HEK293T (cell line): ENCODE measurements around the gene QPCT.

ENCODE experiments used
- CTCF ChIA-PET: fragments of 350-600 bp; formaldehyde crosslinking; extraction: SDS; loops from one replicate; lab custom pipeline; 2021; ENCODE audit warnings: antibody characterized with exemption, inconsistent platforms; lab: Yijun Ruan, JAX
- POLR2A ChIA-PET: fragments of 350-600 bp; formaldehyde crosslinking; extraction: SDS; loops from one replicate; lab custom pipeline; 2020; ENCODE audit warnings: antibody characterized with exemption, inconsistent platforms; lab: Yijun Ruan, JAX
- DNase-seq: peaks from one replicate; pipeline ENCODE4 v3.0.0; 2012; ENCODE audit warnings: mixed read lengths; ENCODE audit errors: extremely low spot score
- ARNT ChIP-seq: fragments of 450-650 bp; IDR thresholded peaks from 2 replicates; pipeline ENCODE4 v1.6.1; 2017; ENCODE audit warnings: mild to moderate bottlenecking
- BHLHE40 ChIP-seq: fragments of 450-650 bp; IDR thresholded peaks from 2 replicates; pipeline ENCODE4 v1.6.1; 2016; ENCODE audit warnings: mild to moderate bottlenecking, moderate library complexity, borderline replicate concordance
- CTBP1 ChIP-seq: fragments of 450-650 bp; IDR thresholded peaks from 2 replicates; pipeline ENCODE4 v1.6.1; 2016; ENCODE audit warnings: borderline replicate concordance
- ELF4 ChIP-seq: fragments of 450-650 bp; IDR thresholded peaks from 2 replicates; pipeline ENCODE4 v1.6.1; 2017; ENCODE audit warnings: antibody characterized with exemption
- FOXA1 ChIP-seq: fragments of 450-650 bp; IDR thresholded peaks from 2 replicates; pipeline ENCODE4 v1.6.1; 2016; ENCODE audit warnings: mild to moderate bottlenecking
- FOXK2 ChIP-seq: fragments of 450-650 bp; IDR thresholded peaks from 2 replicates; pipeline ENCODE4 v1.6.1; 2016; ENCODE audit warnings: mild to moderate bottlenecking
- FOXM1 ChIP-seq: fragments of 450-650 bp; IDR thresholded peaks from 2 replicates; pipeline ENCODE4 v1.6.1; 2017; ENCODE audit warnings: mild to moderate bottlenecking, borderline replicate concordance
- HDGF ChIP-seq: fragments of 450-650 bp; IDR thresholded peaks from 2 replicates; pipeline ENCODE4 v1.6.1; 2017; ENCODE audit warnings: antibody characterized with exemption, borderline replicate concordance
- L3MBTL2 ChIP-seq: fragments of 450-650 bp; conservative IDR thresholded peaks from 2 replicates; pipeline ENCODE4 v1.6.1; 2016; ENCODE audit warnings: mild to moderate bottlenecking
- LEF1 ChIP-seq: fragments of 450-650 bp; IDR thresholded peaks from 2 replicates; pipeline ENCODE4 v1.6.1; 2017; ENCODE audit warnings: mild to moderate bottlenecking, borderline replicate concordance
- NFRKB ChIP-seq: fragments of 450-650 bp; IDR thresholded peaks from 2 replicates; pipeline ENCODE4 v1.6.1; 2016; ENCODE audit warnings: mild to moderate bottlenecking, moderate library complexity
- PKNOX1 ChIP-seq: fragments of 450-650 bp; IDR thresholded peaks from 2 replicates; pipeline ENCODE4 v1.6.1; 2016
- SP1 ChIP-seq: fragments of 450-650 bp; IDR thresholded peaks from 2 replicates; pipeline ENCODE4 v1.6.1; 2017
- SUZ12 ChIP-seq: fragments of 450-650 bp; IDR thresholded peaks from 2 replicates; pipeline ENCODE4 v1.6.1; 2016; ENCODE audit warnings: mild to moderate bottlenecking
- TARDBP ChIP-seq: fragments of 450-650 bp; IDR thresholded peaks from 2 replicates; pipeline ENCODE4 v1.6.1; 2016
- ZNF384 ChIP-seq: fragments of 450-650 bp; IDR thresholded peaks from 2 replicates; pipeline ENCODE4 v1.6.1; 2016

QPCT gene

GRCh38 chr2:37354531-37354930 lies 10.1 kb downstream of the QPCT start:
- TF ChIP-seq LEF1, result no peak
- no peak for TF ChIP-seq BHLHE40
- TF ChIP-seq FOXA1, result no peak
- TF ChIP-seq SP1, result no peak
- ChIA-PET POLR2A (no interaction called here), CTCF (no interaction called here)
- no peak for DNase-seq

DNA sequence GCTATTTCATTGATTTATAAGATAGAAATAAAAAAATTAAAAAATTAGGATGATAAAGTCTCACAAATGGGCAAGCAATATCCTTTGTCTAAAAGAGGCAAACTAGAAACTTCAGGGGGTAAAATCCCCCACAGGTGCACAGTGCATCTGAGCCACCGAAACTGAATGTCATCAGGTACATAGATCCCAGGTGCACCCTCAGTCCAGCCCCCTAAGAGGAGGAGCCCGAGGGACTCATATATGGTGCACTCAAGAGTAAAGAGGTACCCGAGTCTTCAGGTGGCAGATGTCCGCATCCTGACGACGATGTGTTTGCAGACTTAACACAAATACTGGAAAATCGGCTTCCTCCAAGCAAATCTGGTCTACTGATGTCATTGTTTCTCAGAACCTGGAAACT lies 11.3 kb downstream of the QPCT start:
- no peak for TF ChIP-seq FOXK2
- TF ChIP-seq CTBP1, result no peak
- TF ChIP-seq NFRKB, result no peak
- TF ChIP-seq TARDBP, result no peak
- no peak for TF ChIP-seq SP1
- TF ChIP-seq ZNF384, result no peak
- no peak for TF ChIP-seq FOXM1
- no peak for TF ChIP-seq FOXA1
- TF ChIP-seq ARNT, result no peak
- TF ChIP-seq HDGF, result no peak
- no peak for TF ChIP-seq SUZ12
- TF ChIP-seq L3MBTL2, result no peak
- no peak for TF ChIP-seq PKNOX1
- no peak for TF ChIP-seq ELF4
- CTCF ChIA-PET, result no interaction called here
- POLR2A ChIA-PET, result no interaction called here
- DNase-seq, result no peak

GRCh38 chr2:37356299-37356698 lies 11.9 kb downstream of the QPCT start:
- ChIA-PET CTCF (interaction anchor here (0.6 to 1.2 kb wide), 2 partner anchors 24 to 39 kb away, joined by 3 to 5 read pairs; no protein-coding TSS in a partner anchor), POLR2A (no interaction called here)
- DNase-seq, result no peak
- no peak for TF ChIP-seq PKNOX1
- no peak for TF ChIP-seq HDGF
- TF ChIP-seq TARDBP, result no peak
- TF ChIP-seq L3MBTL2, result no peak
- TF ChIP-seq ELF4, result no peak
- TF ChIP-seq SP1, result no peak
- TF ChIP-seq FOXK2, result no peak
- TF ChIP-seq BHLHE40, result no peak
- TF ChIP-seq SUZ12, result no peak
- no peak for TF ChIP-seq ZNF384
- TF ChIP-seq CTBP1, result no peak

GRCh38 chr2:37357069-37357468 lies 12.6 kb downstream of the QPCT start:
- ChIA-PET POLR2A (no interaction called here), CTCF (interaction anchor here (1.2 kb wide), 1 partner anchor 23 kb away, joined by 3 read pairs; no protein-coding TSS in a partner anchor)
- DNase-seq, result no peak
- TF ChIP-seq FOXM1, result no peak
- no peak for TF ChIP-seq PKNOX1
- no peak for TF ChIP-seq SP1
- no peak for TF ChIP-seq L3MBTL2
- no peak for TF ChIP-seq ZNF384
- no peak for TF ChIP-seq FOXA1
- TF ChIP-seq LEF1, result no peak
- TF ChIP-seq NFRKB, result no peak
- TF ChIP-seq TARDBP, result no peak
- no peak for TF ChIP-seq CTBP1
- no peak for TF ChIP-seq BHLHE40
- no peak for TF ChIP-seq ELF4
- no peak for TF ChIP-seq SUZ12
- TF ChIP-seq ARNT, result no peak
- no peak for TF ChIP-seq HDGF
- TF ChIP-seq FOXK2, result no peak

DNA sequence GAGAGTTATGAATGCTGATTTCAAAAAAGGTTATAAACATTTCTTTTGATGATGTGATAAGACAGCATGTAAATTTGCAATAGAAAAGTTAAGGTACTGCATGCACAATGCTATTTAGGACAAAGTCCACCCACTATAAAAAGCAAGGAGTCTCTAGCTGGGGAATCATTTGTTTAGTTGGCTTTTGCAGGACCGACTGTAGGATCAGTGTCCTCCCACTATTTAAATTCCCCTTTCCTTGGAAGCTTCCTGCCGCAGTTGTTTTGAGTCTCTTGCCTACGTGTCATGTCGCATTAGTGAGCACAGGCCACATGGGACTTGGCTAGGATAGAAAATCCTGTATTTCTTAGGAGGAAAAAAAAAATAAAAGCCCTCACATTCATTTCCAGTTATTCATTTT lies 13.1 kb downstream of the QPCT start:
- no peak for DNase-seq
- CTCF ChIA-PET, result no interaction called here
- TF ChIP-seq SUZ12, result no peak
- TF ChIP-seq NFRKB, result no peak
- no peak for TF ChIP-seq FOXK2
- no peak for TF ChIP-seq SP1
- no peak for TF ChIP-seq LEF1
- no peak for TF ChIP-seq CTBP1
- TF ChIP-seq FOXA1, result no peak
- TF ChIP-seq PKNOX1, result no peak
- TF ChIP-seq FOXM1, result no peak
- TF ChIP-seq ARNT, result no peak
- TF ChIP-seq ELF4, result no peak
- TF ChIP-seq ZNF384, result no peak
- no peak for TF ChIP-seq BHLHE40
- TF ChIP-seq L3MBTL2, result no peak
- POLR2A ChIA-PET, result no interaction called here

DNA sequence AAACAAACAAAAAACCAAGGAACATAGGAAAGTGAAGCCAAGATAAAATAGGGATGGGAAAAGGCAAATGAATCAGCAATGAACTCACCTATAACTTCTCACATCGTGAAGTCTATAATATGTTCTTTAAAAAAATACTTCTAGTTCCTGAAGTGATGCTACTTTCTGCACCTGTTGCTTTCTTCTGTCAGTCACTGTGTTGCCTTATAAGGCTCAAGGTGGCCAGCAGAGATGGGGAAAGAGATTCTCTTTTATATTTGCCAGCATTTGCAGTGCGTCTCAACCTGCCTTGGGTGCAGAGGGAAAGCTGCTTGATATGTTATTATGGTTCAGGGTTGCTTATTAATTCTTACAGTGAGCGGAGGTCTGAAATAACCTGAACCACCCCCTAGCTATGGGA lies 14.0 kb downstream of the QPCT start:
- no peak for DNase-seq
- ChIA-PET POLR2A (no interaction called here), CTCF (no interaction called here)
- no peak for TF ChIP-seq ELF4
